PC-9 (cell line): ENCODE data around the gene STXBP5.

Experiments used
- CTCF ChIP-seq: fragments of 200-600 bp; sonication (generic); conservative IDR thresholded peaks from 2 replicates; pipeline ENCODE4 v1.6.1; 2017; ENCODE audit warnings: mixed run types, antibody characterized with exemption, mild to moderate bottlenecking, moderate library complexity
- EZH2 ChIP-seq: fragments of 200-600 bp; sonication (generic); IDR thresholded peaks from 2 replicates; pipeline ENCODE4 v1.8.0; 2017; ENCODE audit warnings: antibody characterized with exemption, low read depth

DNA sequence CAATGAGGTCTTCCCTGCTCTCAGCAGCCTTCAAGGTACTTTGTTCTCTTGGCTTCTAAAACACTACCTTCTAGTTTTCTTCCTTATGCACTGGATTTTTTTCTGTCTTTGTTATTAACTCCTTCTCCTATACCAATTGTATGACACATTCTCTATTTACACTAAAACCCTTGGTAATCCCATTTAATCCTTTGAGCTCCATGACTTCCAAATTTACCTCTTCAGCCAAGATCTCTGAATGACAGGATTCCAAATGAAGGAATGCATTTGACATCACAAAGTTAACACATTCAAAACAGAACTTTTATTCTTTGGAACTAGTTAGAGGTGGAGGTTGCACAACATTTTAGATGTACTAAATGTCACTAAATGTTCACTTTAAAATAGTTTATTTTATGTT, 217.7 kb downstream of the STXBP5 start:
- TF ChIP-seq CTCF, result no peak
- TF ChIP-seq EZH2, result no peak
